GM12875 (cell line): Measurements from ENCODE around the gene SPATA7.

Experiments used
- H3K4me3 ChIP-seq: one replicate; pipeline ENCODE4 v1.5.1; 2011; ENCODE audit warnings: low read depth, low read length, control low read depth
- CTCF ChIP-seq: IDR thresholded peaks from 2 replicates; pipeline ENCODE4 v1.5.1; 2011; ENCODE audit warnings: low read depth, mild to moderate bottlenecking, control low read depth, inconsistent platforms, low read length, moderate library complexity, borderline replicate concordance; ENCODE audit not compliant: insufficient read depth

SPATA7 gene

GRCh38 chr14:88385212-88386101 lies at the start of gene SPATA7:
SPATA7 (plus strand) TSS chr14:88385657; CDS start chr14:88385819, 162 bp downstream.
- peak within 1 kb of the TSS; percentile 67 for H3K4me3 ChIP-seq
- TF ChIP-seq CTCF, result no peak

GRCh38 chr14:88340357-88340756 lies 45.1 kb upstream of the SPATA7 start:
- TF ChIP-seq CTCF, result no peak
- H3K4me3 ChIP-seq, result no peak overlapping the region

GRCh38 chr14:88342980-88343379 lies 42.5 kb upstream of the SPATA7 start:
- no peak for TF ChIP-seq CTCF
- no peak overlapping the region for H3K4me3 ChIP-seq

- TF ChIP-seq CTCF, result no peak
- no peak overlapping the region for H3K4me3 ChIP-seq
Measured at GRCh38 chr14:88346048-88346639, 39.3 kb upstream of the SPATA7 start.

- TF ChIP-seq CTCF, result no peak
- no peak overlapping the region for H3K4me3 ChIP-seq
Measured at GRCh38 chr14:88348546-88348945, 36.9 kb upstream of the SPATA7 start.

- no peak for TF ChIP-seq CTCF
- H3K4me3 ChIP-seq, result no peak overlapping the region
Measured at GRCh38 chr14:88351966-88352691, 33.3 kb upstream of the SPATA7 start.

- H3K4me3 ChIP-seq, result no peak overlapping the region
- TF ChIP-seq CTCF, result no peak
Measured at GRCh38 chr14:88352698-88353097, 32.8 kb upstream of the SPATA7 start.
